ENCODE measurements around the gene ZPLD1.

DNA sequence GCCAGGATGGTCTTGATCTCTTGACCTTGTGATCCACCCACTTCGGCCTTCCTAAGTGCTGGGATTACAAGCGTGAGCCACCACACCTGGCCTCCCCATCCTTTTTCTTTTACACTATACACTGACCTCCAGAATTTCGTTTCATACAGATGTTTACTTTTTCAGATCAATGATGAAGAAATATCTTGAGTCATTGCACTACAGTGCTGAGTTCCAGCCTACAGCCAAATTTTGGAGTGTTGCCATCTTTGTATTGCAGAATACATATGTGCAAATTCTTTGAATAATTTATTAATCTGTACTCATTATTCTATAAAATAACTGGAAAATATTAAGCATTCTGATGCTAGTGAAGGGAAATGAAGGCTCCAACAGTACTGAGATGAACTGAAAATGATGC, 12.5 kb downstream of the ZPLD1 start:
- TF ChIP-seq CTCF (IDR thresholded peaks at IDR 0.05; ENCODE audit: borderline replicate concordance, extremely low read depth, low read length, poor library complexity, severe bottlenecking), result no peak
- TF ChIP-seq EZH2 (IDR thresholded peaks at IDR 0.05; ENCODE audit: borderline replicate concordance, low read depth, low read length, severe bottlenecking), result no peak

Measured in DND-41 (cell line).